GM19240 (cell line): ENCODE results near the gene SCTR.
A peak's percentile ranks its signal among the peaks of the same experiment; 100 is the strongest.

Experiments used
- DNase-seq: peaks from one replicate; pipeline ENCODE4 v3.0.0; 2011; ENCODE audit warnings: low spot score; ENCODE audit not compliant: insufficient read length

The SCTR gene

DNA sequence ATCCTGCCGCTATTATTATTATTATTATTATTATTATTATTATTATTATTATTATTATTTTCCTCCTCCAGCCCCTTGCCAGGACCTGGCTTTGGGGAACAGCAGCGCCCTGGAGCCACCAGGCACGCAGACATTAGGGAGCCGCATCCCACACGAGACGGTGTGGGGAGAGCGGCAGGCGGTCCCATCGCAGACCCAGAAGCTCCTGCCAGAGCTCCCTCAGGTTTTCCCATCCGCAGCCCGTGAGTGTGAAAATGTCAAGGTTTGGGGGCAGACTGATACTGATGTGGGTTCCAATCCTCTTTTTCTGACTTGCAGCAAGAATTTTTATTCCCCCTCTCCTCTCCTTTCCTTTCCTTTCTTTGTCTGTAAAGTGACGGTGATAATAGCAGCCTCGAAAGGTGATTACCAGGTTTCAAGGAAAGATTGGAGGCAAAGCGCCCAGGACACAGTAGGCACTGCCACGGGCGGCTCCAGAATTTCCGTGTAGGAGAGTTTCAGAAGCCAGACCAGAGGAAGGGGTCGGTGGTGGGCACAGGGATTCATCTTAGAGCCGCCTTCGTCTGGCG lies 816 bp downstream of the SCTR start:
- no peak for DNase-seq

DNA sequence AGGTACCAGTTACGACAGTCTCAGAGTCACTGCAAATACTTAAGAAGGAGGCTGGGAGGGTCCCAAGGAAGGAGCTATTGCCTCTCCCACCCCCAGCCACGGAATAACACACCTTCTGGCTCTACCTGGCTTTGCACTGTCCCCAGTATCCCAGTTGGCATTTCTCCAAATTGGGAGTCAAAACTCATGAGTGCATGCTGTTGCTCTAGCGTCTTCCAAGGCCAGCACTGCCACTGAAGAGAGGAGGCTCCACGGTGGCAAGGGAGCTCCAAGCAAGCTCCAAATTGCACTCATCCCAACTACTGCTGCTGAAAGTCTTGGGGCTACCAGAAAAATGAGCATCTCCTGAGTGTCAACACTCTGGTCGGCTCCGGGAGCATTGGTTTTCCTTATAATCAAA lies 1.6 kb downstream of the SCTR start:
- DNase-seq: no peak

DNA sequence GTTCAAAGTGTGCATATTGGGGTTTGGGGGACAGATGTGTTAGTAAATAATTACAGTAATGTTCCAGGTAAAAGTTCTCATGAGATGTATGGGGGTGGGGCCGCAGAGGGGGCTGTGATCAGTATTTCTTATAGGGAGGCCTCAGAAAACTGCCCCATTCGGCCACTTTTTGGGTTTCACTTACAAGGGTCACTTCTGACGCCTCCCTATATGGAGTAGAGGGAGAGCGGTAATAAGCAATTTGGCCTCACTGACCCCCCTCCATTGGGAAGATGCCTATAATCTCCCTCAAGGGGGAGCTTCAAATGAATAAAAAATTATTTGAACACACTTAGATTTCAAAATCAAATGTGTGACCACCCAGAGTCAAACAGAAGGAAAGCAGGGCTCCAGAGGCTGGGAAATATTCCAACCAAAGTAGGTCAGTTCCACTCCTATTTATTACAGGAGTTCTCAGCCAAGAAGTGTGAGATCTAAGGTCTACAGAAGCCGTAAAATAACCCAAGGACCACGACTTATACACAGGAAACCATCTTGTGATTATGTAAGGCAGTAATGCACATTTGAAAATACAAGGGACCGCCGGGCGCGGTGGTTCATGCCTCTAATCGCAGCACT lies 2.7 kb downstream of the SCTR start:
- no peak for DNase-seq

DNA sequence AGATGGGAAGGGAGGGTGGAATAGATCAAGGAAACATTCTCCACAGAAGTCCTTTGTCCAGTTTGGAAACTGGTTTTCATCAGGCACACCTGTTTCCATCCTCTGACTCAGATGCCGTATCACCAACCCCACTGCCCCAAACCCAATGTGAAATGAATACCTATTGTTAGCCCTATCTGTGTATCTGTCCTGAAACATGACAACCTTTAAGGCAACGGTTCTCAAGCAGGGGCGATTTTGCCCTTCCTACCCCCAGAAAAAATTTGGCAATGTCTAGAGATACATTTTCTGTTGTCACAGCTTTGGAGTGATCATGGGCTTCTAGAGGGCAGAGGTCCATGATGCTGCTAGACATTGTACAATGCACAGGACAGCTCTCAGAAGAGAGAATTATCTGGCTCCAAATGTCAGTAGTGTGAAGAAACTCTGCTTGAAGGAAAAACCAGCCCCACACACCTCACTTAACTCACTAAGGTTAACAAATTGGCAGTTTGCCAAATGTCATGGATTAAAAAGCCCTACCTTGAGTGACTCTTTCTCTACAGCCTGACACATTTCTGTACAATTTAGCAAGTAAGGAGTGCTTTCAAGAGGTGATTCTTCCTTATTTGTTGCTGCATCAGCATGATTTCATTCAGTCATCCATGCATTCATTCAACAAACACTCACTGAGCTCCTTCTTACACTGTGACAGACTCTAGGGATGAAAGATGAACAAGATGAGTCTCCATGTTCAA lies 3.4 kb downstream of the SCTR start:
- DNase-seq: no peak

DNA sequence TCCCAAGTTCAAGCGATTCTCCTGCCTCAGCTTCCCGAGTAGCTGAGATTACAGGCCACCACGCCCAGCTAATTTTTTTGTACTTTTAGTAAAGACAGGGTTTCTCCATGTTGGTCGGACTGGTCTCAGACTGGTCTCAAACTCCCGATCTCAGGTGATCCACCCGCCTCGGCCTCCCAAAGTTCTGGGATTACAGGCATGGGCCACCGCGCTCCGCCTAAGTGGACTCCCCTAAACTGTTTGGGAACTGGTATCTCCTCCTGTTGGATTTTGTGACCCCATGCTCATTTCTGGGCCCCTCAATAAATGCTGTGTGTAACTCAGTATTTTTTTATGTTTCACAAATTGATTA lies 5.2 kb downstream of the SCTR start:
- no peak for DNase-seq

DNA sequence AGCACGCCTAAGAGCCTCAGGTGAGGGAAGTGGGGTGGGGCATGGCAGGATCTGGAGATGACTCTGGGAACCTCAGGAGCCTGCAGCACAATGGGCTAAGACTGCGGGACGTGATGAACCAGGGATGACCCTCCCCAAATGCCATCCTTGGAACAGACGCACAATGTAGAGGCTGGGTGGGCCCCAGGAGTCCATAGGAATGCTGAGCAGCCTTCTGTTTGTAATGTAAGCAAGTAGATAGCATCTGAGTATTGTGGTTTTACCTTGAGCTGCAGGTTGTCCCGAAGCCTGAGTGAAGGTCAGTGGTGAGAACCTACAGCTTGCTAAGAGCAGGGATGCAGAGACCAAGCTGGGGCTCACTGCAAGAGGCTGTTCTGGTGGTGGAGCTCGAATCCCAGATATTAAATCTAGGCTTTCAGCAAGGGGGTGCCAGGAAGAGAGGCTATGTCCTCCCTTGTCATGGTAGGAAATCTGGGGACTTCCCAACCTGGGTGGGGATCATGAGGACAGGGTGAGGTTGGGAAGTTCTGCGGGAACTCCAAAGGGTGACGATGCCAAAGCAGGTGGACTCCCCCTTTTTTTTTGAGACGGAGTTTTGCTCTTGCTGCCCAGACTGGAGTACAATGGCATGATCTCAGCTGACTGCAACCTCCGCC lies 5.8 kb downstream of the SCTR start:
- no peak for DNase-seq

DNA sequence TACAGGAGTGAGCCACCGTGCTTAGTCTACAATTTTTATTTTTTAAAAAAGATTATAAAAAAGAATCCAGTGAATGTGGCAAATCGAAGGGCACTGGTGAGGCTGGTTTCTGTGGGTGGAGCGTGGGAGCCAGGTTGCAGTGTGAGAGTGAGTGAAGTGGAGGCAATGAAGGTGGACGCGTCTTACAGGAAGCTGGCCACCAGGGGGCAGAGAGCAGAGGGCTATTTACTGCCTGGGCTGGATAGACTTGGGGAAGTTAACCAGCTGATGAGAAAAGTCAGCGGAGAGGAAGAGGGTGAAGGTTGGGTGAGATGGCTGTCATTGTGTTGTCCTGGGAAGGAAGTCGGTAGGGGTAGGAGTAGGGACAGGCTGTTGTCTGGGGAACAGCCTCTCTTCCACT lies 6.8 kb downstream of the SCTR start:
- peak; percentile 70 for DNase-seq

DNA sequence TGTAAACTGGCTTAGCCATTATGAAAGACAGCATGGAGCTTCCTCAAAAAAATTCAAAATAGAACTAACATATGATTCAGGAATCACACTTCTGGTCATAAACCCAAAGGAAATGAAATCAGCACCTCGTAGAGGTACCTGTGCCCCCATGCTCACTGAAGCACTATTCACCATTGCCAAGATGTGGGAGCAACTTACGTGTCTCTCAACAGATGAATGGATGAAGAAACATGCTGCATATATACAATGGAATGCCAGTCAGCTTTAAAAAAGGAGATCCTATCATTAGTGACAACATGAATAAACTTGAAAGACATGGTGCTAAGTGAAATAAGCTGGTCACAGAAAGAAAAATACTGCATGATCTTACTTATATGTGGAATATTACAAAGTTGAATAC lies 8.2 kb downstream of the SCTR start:
- DNase-seq: no peak

DNA sequence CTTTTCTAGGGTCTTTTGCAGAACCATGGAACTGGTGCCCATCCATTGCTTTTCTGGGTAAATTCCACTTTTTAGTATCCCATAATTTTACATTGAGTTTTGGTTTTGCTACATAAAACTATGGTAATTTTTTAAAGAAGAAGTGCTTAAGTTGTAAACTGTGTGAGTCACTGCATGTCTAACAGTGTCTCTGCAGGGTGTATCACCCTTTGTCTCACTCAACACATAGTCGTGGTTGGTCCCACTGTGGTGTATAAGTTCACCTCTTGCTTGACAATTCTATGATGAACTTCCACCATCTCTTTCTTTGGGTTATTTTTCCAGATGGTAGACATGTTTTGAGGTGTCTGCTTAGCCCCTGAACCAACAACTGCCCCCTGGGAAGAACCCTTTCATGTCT lies 10.5 kb downstream of the SCTR start:
- no peak for DNase-seq

DNA sequence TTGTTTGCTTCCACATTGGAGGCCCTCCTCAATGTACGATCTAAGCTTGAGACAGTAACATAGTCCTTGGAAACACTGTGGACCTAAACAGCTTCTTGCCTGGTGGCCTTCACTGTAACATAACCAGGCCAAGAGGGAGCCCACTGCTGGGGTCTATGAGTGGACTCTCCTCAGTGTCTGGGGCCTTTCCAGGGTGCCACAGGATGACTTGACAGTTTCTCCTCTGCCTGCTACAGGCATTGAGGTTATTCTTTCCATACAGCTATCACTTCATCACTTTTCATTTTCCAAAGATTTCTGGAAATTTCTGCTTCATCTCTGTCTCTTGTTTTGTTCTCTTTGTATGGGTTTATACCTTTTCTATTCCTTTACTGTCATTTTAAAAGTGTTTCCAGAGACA lies 11.3 kb downstream of the SCTR start:
- no peak for DNase-seq

DNA sequence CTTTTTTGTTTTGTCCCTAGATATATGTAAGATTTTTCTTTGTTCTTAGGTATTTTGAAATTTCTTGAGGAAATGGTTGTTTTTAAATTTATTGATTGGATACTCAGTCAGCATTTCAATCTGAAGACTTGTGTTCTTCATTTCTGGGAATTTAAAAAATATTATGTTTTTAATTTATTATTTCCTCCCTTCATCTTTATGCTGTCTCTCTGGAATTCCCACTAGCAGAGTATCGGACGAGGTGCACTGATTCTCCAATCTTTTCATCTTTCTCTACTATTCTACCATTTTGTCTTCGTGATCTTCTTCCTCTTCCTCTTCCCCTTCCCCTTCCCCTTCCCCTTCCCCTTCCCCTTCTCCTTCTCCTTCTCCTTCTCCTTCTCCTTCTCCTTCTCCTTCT lies 12.3 kb downstream of the SCTR start:
- DNase-seq: no peak

DNA sequence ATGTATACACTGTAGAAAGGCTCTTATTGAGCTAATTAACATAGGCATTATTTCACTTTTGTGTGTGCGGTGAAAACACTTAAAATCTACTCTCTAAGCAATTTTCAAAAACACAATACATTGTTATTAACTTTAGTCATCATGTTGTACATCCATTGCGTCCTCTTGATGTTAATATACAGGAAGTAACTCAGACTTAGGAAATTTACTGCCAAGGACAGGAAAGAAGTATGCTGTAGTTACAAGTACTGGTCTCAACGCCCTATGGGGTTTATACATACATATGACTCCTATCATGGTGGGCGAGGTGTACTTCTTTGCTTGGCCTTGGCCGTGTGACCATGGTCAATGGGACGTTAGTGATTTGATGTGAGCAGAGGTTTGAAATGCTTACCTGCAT lies 15.5 kb downstream of the SCTR start:
- no peak for DNase-seq

DNA sequence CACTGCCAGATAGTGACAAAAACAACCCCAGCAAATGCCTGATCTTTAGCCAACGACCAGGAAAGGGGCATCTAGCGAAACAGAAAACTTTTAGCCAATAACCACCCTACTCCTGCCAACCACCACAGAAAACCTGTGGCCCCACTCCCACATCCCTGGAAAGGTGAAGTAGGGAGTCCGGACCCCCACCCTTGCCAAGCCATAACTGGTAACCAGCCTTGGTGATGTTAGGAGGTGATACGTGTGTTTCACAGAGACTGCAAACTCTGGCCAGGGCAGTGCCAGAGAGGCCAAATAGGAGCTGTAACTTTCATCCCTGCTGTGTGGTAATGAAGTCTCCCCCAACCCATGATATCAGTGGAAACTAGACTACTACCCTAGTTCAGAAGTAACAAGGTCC lies 27.6 kb downstream of the SCTR start:
- no peak for DNase-seq

DNA sequence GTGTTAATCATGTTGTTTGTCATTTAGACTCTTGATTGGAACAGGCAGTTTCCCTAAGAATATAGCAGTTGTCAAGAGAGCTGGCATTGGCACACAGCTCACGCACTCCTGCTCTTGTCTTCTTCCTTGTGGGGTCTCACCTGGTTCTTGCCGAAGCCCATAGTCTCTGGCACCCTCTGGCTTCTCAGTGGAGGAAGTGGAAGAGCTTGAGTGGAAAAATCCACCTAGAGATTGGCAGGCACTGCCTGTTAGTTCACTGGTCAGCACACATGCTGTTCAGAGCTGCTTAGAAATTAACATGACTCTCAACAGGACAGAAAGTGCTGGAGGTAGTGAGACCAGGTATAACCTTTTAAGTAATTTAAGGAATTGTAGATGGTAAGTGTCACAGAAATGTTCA lies 28.3 kb downstream of the SCTR start:
- DNase-seq: no peak

DNA sequence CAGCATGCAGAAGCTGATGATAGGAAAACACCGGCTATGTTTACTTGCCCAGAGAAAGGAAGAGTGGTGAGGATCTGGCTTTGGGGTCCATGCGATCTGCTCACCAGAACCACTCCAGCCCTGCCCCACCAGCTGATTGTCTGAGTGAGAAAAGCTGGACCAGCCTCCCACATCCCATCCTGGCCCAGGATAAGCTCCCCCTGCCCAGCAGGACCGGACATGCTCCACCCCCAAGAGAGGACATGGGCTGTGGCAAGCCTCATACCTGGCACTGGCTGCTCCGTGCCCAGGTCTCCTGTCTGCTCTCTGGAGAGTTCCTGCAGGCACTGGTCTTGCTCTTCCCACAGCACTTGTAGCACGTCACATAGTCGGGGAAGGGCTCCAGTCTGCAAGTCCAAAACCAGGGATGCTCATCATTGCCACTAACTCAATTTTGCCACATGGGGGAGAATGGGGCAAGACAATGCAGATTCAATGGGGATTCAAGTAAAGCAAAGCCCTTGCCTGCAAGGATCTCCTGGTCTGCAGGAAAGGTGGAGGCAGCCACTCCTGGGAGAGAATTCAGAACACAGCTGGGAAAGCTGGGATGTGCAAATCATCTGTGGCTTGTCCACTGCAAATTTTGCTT lies 30.0 kb downstream of the SCTR start:
- DNase-seq: no peak

DNA sequence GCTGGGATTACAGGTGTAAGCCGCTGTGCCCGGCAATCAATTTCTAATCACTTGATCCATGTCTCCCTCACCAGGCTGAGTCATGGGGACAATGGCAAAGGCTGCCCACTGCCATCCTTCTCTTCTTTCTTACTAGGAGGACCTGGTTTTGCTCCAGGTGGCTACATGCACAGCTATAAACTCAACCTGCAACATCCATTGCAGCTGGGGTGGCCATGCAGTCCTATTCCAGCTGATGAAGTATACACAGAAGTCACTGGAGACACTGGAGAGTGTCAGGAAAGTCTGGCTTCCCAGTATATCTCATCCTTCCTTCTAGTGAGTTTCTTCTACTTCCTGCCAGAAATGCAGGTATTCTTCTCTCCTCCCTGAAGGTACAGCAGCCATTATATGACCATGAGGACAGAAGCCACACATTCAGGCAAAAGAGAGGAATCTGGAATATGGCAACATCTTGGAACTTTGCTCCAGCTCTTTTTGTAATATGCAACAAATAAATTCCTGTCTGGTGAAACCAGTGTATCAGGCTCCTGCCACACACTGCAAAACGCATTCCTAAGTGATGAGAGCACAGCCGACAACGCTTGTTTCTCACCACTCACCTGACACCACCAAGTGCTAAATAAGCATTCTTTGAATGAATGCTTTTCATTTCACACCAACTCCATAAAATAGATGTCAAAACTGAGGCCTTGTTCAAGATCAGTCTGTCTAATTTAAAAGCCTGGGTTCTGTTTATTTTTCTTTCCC lies 32.3 kb downstream of the SCTR start:
- DNase-seq: no peak

DNA sequence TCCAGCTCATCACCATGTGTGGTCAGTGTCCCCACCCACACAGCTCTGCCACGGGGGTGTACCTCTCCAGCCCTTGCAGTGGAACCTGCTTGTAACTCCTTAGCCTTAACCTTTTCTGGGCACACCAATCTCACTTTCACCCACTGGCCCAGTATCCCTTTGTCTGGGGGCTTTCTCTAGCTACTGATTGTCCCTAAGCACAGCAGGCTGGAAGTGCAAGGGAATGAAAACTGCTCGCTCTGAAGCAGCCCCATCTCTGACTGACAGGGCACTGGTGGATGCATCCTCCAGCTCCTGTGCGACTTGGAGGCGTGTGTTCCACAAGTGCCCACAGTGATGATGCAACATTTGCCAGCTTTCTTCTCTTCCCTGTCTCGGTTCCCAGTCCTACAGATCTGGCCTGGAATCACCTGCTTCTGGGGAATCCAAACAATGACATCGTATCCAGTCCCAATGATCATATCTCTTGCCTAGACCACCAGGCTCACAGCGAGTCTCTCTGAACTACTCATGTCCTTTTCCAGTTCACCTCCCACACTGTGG lies 33.6 kb downstream of the SCTR start:
- no peak for DNase-seq

DNA sequence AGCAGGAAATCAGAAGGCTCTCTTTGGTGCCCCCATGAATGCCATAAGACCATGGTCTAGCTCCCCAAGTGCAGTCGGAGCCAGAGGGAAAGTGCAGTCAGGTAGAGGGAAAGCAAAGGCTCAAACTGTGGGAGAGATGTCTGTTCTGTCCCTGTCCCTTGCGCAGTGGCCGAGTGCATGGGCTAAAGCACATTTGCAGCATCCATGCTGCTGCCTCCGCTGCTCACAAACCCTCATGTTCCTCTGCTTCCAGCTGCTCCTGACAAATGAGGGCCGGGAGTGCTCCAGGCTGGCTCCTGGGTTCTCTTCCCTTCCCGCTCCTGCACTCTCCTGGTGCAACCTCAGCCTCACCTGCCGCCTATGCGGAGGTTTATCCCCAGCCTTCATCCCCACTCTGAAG lies 34.2 kb downstream of the SCTR start:
- DNase-seq: no peak

DNA sequence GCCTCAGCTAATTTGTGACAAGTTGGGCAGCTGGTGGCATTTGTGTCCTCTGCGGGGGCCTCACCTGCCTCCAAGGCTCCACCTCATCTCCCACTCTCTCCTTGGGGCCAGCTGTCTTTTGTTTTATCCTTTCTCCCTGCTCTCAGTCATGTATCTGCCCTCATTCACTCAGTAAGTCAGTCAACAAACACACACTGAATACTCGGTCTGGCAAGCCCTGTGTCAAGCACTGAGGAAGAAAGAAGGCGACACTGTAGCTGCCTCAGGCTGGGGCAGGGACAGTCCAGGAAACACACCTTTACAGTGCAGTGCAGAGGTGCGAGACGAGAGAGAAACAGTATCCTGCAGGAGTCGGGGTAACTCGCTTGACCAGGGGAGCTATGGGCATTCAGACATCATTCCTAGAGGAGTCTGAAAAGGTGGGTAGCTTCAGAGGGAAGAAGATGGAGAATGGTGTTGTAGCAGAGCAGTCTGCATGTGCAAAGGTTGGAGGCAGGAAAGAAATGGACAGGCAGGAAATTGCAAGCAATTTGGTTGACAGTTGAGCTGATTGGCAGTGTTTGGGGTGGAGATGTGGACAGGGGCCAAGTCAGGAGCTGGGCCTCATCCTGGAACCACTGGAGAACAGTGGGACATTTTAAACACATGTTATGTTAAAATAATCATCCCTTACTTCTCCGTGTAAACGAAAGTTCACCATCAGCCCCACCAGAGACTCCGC lies 34.9 kb downstream of the SCTR start:
- no peak for DNase-seq
